ENCODE data around the gene GMDS.

GMDS gene

DNA sequence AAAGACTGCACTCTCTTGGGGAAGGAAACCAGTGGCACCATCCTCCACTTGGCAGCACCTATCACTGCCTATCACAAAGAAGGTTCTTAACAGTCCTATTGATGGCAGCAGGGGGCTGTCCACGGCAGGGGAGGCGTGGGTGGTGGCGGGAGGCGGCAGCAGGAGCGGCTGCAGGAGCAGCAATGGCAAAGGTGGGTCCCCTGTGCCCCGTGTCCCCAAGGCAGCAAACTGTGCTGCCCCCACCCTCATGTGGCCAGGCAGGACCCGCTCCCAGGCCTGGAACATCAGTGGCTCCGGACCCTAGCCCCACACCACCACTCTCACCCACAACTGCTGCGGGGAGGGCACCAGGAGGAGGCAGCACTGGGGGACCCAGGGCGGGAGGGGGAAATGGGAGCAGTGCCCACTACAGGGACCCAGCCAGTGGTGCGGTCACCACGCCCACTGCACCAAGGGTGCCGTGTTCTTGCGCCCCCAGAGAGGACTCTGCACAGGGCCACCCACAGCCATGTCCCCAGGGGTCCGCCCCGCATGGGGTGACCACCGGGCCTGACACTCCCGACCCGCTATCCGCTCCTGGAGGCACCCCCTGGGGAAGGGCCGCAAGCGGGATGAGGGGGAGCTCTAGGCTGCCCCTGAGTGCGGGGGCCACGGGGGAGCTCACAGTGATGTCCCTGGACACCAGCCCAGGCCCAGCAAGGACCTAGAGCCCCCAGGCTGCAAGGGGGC lies 54.6 kb downstream of the GMDS start:
- DNase-seq, result no peak
- H3K27ac ChIP-seq, result no peak overlapping the region

DNA sequence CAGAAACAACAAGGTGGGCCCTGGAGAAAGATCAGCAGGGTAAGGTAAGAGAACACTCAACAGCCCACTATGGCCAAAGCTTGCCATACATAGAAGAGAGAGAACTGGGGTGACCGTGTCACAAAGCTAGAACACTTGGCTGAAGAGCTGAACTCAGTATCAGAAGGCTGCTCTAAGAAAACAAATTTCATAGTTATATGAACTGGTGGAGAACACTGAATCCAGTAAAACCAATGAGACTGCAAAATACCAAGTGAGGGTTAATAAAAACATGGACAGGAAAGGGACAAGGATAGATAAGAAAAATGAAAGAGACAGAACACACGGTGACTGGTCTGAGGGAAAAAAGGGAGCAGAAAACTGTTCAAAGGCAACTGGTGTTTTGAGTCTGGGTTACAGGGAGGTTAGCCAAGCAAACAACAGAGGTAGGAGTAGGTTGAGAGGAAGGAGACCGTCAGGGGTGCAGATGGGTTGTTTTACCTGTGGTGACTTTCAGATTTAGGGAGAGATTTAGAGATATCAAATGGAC lies 56.5 kb downstream of the GMDS start:
- Histone ChIP-seq H3K4me3 (no peak overlapping the region), H3K27me3 (no peaks in the 10 kb centered on the region), H3K4me1 (no peaks in the 10 kb centered on the region), H3K27ac (no peak overlapping the region), H3K36me3 (no peaks in the 10 kb centered on the region), H3K9me3 (no peaks in the 10 kb centered on the region)
- TF ChIP-seq, protein P1, sequence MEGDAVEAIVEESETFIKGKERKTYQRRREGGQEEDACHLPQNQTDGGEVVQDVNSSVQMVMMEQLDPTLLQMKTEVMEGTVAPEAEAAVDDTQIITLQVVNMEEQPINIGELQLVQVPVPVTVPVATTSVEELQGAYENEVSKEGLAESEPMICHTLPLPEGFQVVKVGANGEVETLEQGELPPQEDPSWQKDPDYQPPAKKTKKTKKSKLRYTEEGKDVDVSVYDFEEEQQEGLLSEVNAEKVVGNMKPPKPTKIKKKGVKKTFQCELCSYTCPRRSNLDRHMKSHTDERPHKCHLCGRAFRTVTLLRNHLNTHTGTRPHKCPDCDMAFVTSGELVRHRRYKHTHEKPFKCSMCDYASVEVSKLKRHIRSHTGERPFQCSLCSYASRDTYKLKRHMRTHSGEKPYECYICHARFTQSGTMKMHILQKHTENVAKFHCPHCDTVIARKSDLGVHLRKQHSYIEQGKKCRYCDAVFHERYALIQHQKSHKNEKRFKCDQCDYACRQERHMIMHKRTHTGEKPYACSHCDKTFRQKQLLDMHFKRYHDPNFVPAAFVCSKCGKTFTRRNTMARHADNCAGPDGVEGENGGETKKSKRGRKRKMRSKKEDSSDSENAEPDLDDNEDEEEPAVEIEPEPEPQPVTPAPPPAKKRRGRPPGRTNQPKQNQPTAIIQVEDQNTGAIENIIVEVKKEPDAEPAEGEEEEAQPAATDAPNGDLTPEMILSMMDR (IDR thresholded peaks at IDR 0.05), result no peak
- no peak for DNase-seq
- intact Hi-C loops (cut with DNase I; ENCODE audit: low total_unique reads), result loop anchor here (10.0 kb wide), 1 partner anchor 64 kb away; no protein-coding TSS in a partner anchor

More for the DNA sequence above, 54.6 kb downstream of the GMDS start:
- Histone ChIP-seq H3K36me3 (no peaks in the 10 kb centered on the region), H3K4me3 (no peak overlapping the region), H3K27me3 (no peaks in the 10 kb centered on the region), H3K9me3 (no peaks in the 10 kb centered on the region), H3K4me1 (peaks cover 0 to 3% (median 0%) of the 10 kb centered on the region in 4 donors)
- TF ChIP-seq, protein P1 (IDR thresholded peaks at IDR 0.05), result no peak
- intact Hi-C loops (cut with DNase I; ENCODE audit: low total_unique reads), result no loop called here

DNA sequence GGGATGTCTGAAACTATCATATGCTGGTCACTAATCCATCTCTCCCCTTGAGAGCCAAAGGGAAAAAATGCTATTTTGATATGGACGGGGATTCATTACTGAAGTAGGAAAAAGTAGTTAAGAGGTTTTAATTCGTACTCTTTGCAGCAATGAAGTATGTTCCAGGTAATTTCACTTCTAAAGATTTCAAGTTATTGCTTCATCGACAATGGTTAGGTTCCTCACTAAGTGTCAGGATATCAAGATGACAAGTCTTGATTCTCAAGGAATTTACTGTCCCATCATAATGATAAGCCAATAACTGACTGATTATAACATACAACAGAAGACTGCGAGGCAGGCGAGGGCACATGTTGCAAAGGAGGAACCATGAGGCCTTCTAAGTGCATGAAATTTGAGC lies 57.0 kb downstream of the GMDS start:
- no peak overlapping the region for H3K27ac ChIP-seq
- H3K9me3 ChIP-seq, result no peaks in the 10 kb centered on the region
- TF ChIP-seq, protein P1 (IDR thresholded peaks at IDR 0.05), result no peak
- H3K36me3 ChIP-seq, result no peaks in the 10 kb centered on the region
- no peaks in the 10 kb centered on the region for H3K27me3 ChIP-seq
- no peak overlapping the region for H3K4me3 ChIP-seq
- intact Hi-C loops (cut with DNase I; ENCODE audit: low total_unique reads), result loop anchor here (10.0 kb wide), 1 partner anchor 64 kb away; no protein-coding TSS in a partner anchor
- H3K4me1 ChIP-seq, result no peaks in the 10 kb centered on the region
- no peak for DNase-seq

DNA sequence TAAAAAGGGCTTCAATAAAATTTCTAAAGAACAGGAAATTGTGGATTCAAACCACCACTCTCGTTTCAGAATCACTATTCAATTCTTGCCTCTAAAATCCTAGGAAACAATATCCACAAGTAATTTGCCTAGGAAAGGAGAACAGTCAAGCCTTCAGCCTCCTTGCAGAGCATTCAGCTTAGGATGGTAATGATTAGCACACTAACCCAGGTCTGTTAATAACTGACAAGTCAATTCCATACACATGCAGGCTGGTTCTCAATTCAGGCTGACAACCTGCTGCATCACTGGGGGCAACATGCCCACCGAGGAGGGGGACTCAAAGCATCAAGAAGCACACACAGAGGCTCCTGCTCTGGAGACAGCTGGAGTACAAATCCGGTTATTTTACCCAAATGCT lies 57.6 kb downstream of the GMDS start:
- intact Hi-C loops (cut with DNase I; ENCODE audit: low total_unique reads), result loop anchor here (10.0 kb wide), 1 partner anchor 63 kb away; no protein-coding TSS in a partner anchor
- no peaks in the 10 kb centered on the region for H3K9me3 ChIP-seq
- no peaks in the 10 kb centered on the region for H3K27me3 ChIP-seq
- H3K4me3 ChIP-seq, result no peak overlapping the region
- H3K4me1 ChIP-seq, result no peaks in the 10 kb centered on the region
- TF ChIP-seq, protein P1 (IDR thresholded peaks at IDR 0.05), result no peak
- no peak overlapping the region for H3K27ac ChIP-seq
- no peak for DNase-seq
- no peaks in the 10 kb centered on the region for H3K36me3 ChIP-seq

DNA sequence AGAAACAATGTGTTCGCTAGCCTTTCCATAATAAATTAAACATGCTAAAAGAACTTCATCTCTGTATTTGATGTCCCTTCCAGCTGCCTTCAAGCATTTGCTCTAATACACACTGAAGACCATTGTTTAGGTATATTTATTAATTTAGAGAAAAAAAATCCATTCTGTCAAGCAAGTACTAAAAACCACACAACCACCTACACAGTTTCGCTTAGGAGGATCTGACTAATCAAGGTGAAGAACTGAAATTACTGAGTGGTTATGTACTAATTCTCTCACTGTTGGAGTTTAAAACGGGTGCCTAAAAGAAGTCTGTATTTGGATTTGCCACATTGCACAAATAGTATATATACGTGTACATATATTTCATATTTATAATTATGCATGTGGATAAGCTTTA lies 58.9 kb downstream of the GMDS start:
- H3K27ac ChIP-seq, result no peak overlapping the region
- H3K4me3 ChIP-seq, result no peak overlapping the region
- TF ChIP-seq, protein P1 (IDR thresholded peaks at IDR 0.05), result no peak
- peaks cover 0 to 6% (median 0%) of the 10 kb centered on the region in 4 donors for H3K4me1 ChIP-seq
- intact Hi-C loops (cut with DNase I; ENCODE audit: low total_unique reads), result loop anchor here (10.0 kb wide), 1 partner anchor 62 kb away; no protein-coding TSS in a partner anchor
- no peaks in the 10 kb centered on the region for H3K27me3 ChIP-seq
- no peak for DNase-seq
- no peaks in the 10 kb centered on the region for H3K36me3 ChIP-seq
- no peaks in the 10 kb centered on the region for H3K9me3 ChIP-seq

Data from tibial artery (tissue), 4 donors.